GM19023 (cell line): Measurements from ENCODE around the gene KPNA3.
A peak's percentile ranks its signal among the peaks of the same experiment; 100 is the strongest.
"Not testable (repeated sequence)": the region's sequence is repeated elsewhere in the genome, so short reads cannot be mapped to it uniquely, and the experiment has no call there.

ENCODE experiments used
- ATAC-seq: cut with Tn5 transposase; IDR thresholded peaks from one replicate; pipeline ENCODE4 v1.9.1; 2021; ENCODE audit warnings: mild to moderate bottlenecking, moderate library complexity; ENCODE audit not compliant: unreplicated experiment

The KPNA3 gene

GRCh38 chr13:49810567-49811526 is 18.4 kb upstream of the KPNA3 start:
- ATAC-seq: no peak

DNA sequence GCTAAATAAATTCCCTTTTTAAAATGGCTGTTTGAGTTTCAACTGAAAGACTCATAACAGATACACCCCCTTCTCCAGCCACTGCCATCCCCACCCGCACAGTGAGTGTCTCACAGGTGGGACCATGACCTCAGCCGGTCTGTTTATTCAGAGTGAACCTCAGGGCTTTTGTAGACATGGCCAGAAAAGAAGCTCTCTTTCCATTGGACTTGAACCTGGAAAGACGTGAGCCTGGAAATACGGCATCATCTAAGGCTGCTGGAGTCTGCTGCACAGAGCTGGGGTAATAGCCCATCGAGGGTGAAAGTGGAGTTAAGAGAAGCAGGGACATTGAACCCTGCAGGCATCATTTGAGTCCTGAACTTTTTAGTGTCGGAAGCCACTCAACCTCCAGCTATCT is 15.2 kb upstream of the KPNA3 start:
- no peak for ATAC-seq

- ATAC-seq: no peak
These were observed 13.6 kb upstream of the KPNA3 start for GRCh38 chr13:49806126-49806536.

DNA sequence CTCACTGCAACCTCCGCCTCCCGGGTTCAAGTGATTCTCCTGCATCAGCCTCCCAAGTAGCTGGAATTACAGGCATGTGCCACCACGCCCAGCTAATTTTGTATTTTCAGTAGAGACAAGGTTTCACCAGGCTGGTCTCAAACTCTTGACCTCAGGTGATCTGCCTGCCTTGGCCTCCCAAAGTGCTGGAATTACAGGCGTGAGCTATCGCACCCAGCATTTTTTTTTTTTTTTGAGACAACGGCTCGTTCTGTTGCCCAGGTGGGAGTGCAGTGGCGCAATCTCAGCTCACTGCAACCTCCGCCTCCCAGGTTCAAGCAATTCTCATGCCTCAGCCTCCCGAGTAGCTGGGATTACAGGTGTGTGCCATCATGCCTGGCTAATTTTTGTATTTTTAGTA is 10.6 kb upstream of the KPNA3 start:
- not testable (repeated sequence) for ATAC-seq

DNA sequence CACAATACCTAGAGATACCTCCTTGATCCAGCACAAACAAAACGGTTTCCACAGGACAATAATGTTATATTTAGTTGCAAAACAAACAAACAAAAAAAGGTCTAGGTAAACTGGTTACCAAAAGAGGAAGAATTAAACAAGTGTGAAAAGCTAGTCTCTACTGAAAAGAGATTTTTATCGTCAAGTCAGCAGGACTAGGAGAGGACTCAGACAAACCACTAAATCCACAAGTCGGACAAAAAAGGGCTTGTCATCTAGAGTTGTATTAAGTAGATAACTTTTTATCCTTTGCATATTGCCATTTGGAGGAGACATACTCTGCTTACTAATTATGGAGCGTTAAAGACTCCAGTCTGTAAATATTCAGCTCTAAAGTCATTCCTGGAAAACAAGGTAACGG is 9.9 kb upstream of the KPNA3 start:
- no peak for ATAC-seq

DNA sequence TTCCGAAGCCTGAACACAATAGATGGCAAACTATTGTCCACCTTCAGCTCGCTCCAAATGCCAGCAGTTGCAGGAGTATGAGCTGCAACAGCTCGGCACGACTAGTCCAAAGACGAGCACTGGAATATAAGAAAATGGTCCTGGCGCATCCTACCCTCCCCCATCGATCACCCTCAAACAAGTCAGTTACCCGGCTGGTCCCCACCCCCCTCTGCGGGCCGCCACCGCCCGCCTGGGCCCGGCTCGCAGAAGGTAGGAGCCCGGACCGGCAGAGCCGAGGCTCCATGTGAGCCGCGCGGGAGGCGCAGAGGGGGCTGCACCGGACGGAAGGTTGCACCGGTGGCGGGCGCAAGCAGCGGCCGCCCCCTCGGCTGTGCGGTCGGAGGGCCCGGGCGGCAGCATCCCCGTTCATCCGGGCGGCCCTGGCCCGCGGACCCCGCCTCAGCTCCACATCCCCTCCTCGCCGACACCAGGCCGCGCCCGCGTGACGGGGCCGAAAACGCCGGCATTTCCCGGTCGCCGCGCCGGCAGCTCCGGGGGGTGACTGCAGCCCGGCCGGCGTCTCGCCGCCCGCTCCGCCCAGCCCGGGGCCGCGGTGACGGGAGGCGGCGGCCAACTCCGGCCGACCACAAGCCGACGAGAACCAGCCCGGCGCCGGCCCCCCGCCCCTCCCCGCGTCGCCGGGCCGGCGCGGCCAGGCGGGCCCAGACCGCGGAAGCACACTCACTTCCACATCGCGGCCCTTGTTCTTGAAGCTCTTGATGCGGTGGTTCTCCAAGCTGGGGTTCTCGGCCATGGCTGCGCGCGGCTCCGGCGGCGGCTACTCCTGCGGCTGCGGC is 552 bp downstream of the KPNA3 start:
- ATAC-seq: peak; percentile 24

GRCh38 chr13:49791315-49791710 is 1.2 kb downstream of the KPNA3 start:
- ATAC-seq: no peak

- no peak for ATAC-seq
These were observed 2.5 kb downstream of the KPNA3 start for GRCh38 chr13:49789968-49790367.

GRCh38 chr13:49786401-49787008 is 6.0 kb downstream of the KPNA3 start:
- no peak for ATAC-seq

- no peak for ATAC-seq
These were observed 7.5 kb downstream of the KPNA3 start for GRCh38 chr13:49784886-49785570.

GRCh38 chr13:49783865-49784264 is 8.6 kb downstream of the KPNA3 start:
- no peak for ATAC-seq

- ATAC-seq: no peak
These were observed 9.7 kb downstream of the KPNA3 start for GRCh38 chr13:49782784-49783183.

- ATAC-seq: no peak
These were observed 10.7 kb downstream of the KPNA3 start for GRCh38 chr13:49781806-49782205.

DNA sequence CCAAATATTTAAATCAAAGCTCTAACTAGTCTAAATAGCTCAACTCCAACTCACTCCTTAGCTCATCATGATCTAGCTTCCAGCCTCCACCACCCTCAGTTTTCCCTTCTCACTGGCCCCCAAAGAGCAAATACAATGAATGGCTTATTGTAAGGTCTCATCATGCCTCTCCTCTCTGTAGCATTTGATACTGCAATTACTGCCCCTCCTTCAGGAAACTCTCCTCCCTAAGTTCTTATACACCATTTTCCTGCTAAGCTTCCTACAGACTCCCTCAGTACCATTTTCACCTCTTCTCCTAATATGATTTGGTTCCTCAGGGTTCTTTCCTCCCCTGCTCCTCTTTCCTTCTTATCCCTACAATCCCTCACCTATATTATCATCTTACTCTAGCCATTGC is 12.8 kb downstream of the KPNA3 start:
- ATAC-seq: no peak

DNA sequence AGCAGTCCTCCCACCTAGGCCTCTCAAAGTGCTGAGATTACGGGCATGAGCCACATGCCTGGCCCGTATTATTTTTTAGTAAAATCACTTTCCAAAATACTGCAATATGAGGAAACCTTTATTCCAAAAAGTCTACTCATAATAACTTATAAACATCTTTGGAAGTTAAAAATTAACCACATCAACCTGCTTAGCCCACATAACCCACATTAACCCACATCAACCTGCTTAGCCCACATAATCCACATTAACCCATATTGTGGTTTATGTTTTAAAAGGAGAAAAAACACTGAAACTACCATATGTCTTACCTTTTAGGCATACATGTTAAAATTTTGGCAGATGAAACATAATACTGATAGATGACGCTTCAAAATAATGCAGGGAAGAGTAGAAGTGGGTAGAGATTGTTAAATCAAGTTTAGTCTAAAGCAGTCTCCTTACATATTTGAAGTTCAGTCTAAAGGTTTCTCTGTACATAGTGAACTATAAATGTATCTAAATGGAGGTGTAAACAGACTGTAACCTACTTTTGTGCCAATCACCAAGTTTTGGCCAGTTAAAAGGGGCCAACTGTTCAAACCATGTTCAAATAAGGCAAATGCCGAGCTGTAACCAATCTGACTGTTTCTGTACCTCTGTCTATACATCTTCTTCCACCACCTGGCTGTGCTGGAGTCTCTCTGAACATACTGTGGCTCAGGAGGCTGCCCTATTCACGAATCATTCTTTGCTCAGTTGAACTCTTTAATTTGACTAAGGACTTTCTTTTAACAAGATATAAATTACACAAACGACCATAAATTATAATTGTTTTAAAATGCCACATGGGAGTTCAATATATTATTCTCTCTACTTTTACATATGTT is 14.5 kb downstream of the KPNA3 start:
- ATAC-seq: no peak

GRCh38 chr13:49776871-49777270 is 15.6 kb downstream of the KPNA3 start:
- ATAC-seq: no peak

GRCh38 chr13:49774376-49775005 is 18.0 kb downstream of the KPNA3 start:
- ATAC-seq: no peak

- ATAC-seq: no peak
These were observed 19.7 kb downstream of the KPNA3 start for GRCh38 chr13:49772828-49773227.

DNA sequence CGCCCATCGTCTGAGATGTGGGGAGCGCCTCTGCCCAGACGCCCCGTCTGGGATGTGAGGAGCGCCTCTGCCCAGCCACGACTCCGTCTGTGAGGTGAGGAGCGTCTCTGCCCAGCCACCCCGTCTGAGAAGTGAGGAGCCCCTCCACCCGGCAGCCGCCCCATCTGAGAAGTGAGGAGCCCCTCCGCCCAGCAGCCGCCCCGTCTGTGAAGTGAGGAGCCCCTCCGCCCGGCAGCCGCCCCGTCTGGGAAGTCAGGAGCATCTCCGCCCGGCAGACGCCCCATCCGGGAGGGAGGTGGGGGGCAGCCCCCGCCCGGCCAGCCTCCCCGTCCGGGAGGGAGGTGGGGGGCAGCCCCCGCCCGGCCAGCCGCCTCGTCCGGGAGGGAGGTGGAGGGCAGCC is 30.7 kb downstream of the KPNA3 start:
- not testable (repeated sequence) for ATAC-seq
